IPS-18c (cell line): ENCODE measurements around the gene MEGF6.

Source experiments
- H3K4me3 ChIP-seq: 2 replicates; pipeline ENCODE4 v1.7.0; 2013; ENCODE audit warnings: low read depth, mild to moderate bottlenecking, low read length, moderate library complexity; ENCODE audit not compliant: insufficient read depth
- H3K9me3 ChIP-seq: one replicate; pipeline ENCODE4 v1.6.1; 2013; ENCODE audit warnings: mild to moderate bottlenecking, low read length, moderate library complexity; ENCODE audit not compliant: control insufficient read depth, insufficient read depth

MEGF6 gene

GRCh38 chr1:3545363-3546047, 65.8 kb downstream of the MEGF6 start:
- no peak overlapping the region for H3K4me3 ChIP-seq
- no peaks in the 10 kb centered on the region for H3K9me3 ChIP-seq

- H3K4me3 ChIP-seq: no peak overlapping the region
- H3K9me3 ChIP-seq: no peaks in the 10 kb centered on the region
These were observed 67.0 kb downstream of the MEGF6 start for GRCh38 chr1:3544040-3544977.

GRCh38 chr1:3543076-3544039, 68.0 kb downstream of the MEGF6 start:
- Histone ChIP-seq H3K9me3 (no peaks in the 10 kb centered on the region), H3K4me3 (no peak overlapping the region)

- H3K9me3 ChIP-seq: no peaks in the 10 kb centered on the region
- no peak overlapping the region for H3K4me3 ChIP-seq
These were observed 68.6 kb downstream of the MEGF6 start for GRCh38 chr1:3542676-3543075.

GRCh38 chr1:3541936-3542335, 69.4 kb downstream of the MEGF6 start:
- H3K9me3 ChIP-seq: no peaks in the 10 kb centered on the region
- H3K4me3 ChIP-seq: no peak overlapping the region

GRCh38 chr1:3541465-3541864, 69.8 kb downstream of the MEGF6 start:
- H3K4me3 ChIP-seq: no peak overlapping the region
- no peaks in the 10 kb centered on the region for H3K9me3 ChIP-seq

- H3K9me3 ChIP-seq: no peaks in the 10 kb centered on the region
- no peak overlapping the region for H3K4me3 ChIP-seq
These were observed 70.4 kb downstream of the MEGF6 start for GRCh38 chr1:3540876-3541275.

GRCh38 chr1:3539707-3540425, 71.4 kb downstream of the MEGF6 start:
- Histone ChIP-seq H3K9me3 (no peaks in the 10 kb centered on the region), H3K4me3 (no peak overlapping the region)

GRCh38 chr1:3537359-3537758, 73.9 kb downstream of the MEGF6 start:
- no peaks in the 10 kb centered on the region for H3K9me3 ChIP-seq
- no peak overlapping the region for H3K4me3 ChIP-seq

GRCh38 chr1:3536420-3537195, 74.7 kb downstream of the MEGF6 start:
- no peak overlapping the region for H3K4me3 ChIP-seq
- H3K9me3 ChIP-seq: no peaks in the 10 kb centered on the region

GRCh38 chr1:3535732-3536131, 75.6 kb downstream of the MEGF6 start:
- H3K9me3 ChIP-seq: no peaks in the 10 kb centered on the region
- no peak overlapping the region for H3K4me3 ChIP-seq

- Histone ChIP-seq H3K4me3 (no peak overlapping the region), H3K9me3 (no peaks in the 10 kb centered on the region)
These were observed 76.3 kb downstream of the MEGF6 start for GRCh38 chr1:3534803-3535637.

GRCh38 chr1:3533067-3534048, 78.0 kb downstream of the MEGF6 start:
- Histone ChIP-seq H3K4me3 (no peak overlapping the region), H3K9me3 (no peaks in the 10 kb centered on the region)

GRCh38 chr1:3531928-3532327, 79.4 kb downstream of the MEGF6 start:
- no peaks in the 10 kb centered on the region for H3K9me3 ChIP-seq
- no peak overlapping the region for H3K4me3 ChIP-seq
